A549 (cell line): ENCODE measurements around the gene CBX5. TPM values are rescaled to one million over a fixed set of nuclear protein-coding genes. Genes with fewer than 3 reads are reported as not detected.

Source experiments
- ATAC-seq, 2 experiments: fragments of 200-7000 bp in 1 of 2; fragments of >200 bp in 1 of 2; cut with Nextera tagmentation in 1 of 2; cut with Tn5 transposase in 1 of 2; 3 replicates each; pipeline versions ENCODE4 v1.8.0 to v1.9.1; 2018 to 2020; ENCODE audit warnings: mild to moderate bottlenecking in 1 of 2, moderate library complexity in 1 of 2
- CTCF ChIA-PET: fragments of 300-600 bp; sonication (Branson Sonifier 250); formaldehyde crosslinking; extraction: SDS; loops from one replicate; lab custom pipeline; 2021; ENCODE audit warnings: antibody characterized with exemption, inconsistent platforms; lab: Yijun Ruan, JAX
- POLR2A ChIA-PET: fragments of 350-600 bp; formaldehyde crosslinking; extraction: SDS; loops from one replicate; lab custom pipeline; 2021; ENCODE audit warnings: antibody characterized with exemption, inconsistent platforms; lab: Yijun Ruan, JAX
- DNase-seq, 2 experiments: peaks; one replicate each; pipeline versions ENCODE4 v3.0.0 to v3.0.0-alpha.2; 2011 to 2016; ENCODE audit warnings: low read depth in 1 of 2, low spot score in 1 of 2
- FAIRE-seq: peaks from 2 replicates; lab custom pipeline; 2011; peaks lifted over from hg19 to GRCh38; lab: Jason Lieb, UNC
- H3K27ac ChIP-seq, 2 experiments: fragments of >200 bp; sonication (Bioruptor Twin); formaldehyde crosslinking; 3 replicates each; pipeline ENCODE4 v1.5.1; 2016 to 2017
- H3K4me1 ChIP-seq: fragments of >200 bp; sonication (Bioruptor Twin); formaldehyde crosslinking; 3 replicates; pipeline ENCODE4 v1.6.1; 2016
- H3K4me2 ChIP-seq: fragments of >200 bp; sonication (Bioruptor Twin); formaldehyde crosslinking; 3 replicates; pipeline ENCODE4 v1.6.1; 2016
- H3K4me3 ChIP-seq: fragments of >200 bp; sonication (Bioruptor Twin); formaldehyde crosslinking; 3 replicates; pipeline ENCODE4 v1.5.1; 2016
- H3K9me3 ChIP-seq: fragments of >200 bp; sonication (Bioruptor Twin); formaldehyde crosslinking; 3 replicates; pipeline ENCODE4 v1.6.1; 2016
- BCL3 ChIP-seq: fragments of >200 bp; sonication (Bioruptor Twin); formaldehyde crosslinking; IDR thresholded peaks from 3 replicates; pipeline ENCODE4 v1.6.1; 2016
- BHLHE40 ChIP-seq: IDR thresholded peaks from 2 replicates; pipeline ENCODE4 v1.6.1; 2012; ENCODE audit warnings: low read depth, low read length, inconsistent platforms
- CBX2 ChIP-seq: fragments of 200-600 bp; sonication (generic); IDR thresholded peaks from 2 replicates; pipeline ENCODE4 v1.6.1; 2016; ENCODE audit warnings: low read depth, mild to moderate bottlenecking, borderline replicate concordance
- CHD2 ChIP-seq: fragments of 150-350 bp; IDR thresholded peaks from 2 replicates; pipeline ENCODE4 v1.6.1; 2014; ENCODE audit warnings: low read length; ENCODE audit not compliant: partially characterized antibody
- CHD4 ChIP-seq: fragments of 200-600 bp; sonication (generic); IDR thresholded peaks from 2 replicates; pipeline ENCODE4 v1.6.1; 2016; ENCODE audit warnings: antibody characterized with exemption, mild to moderate bottlenecking, borderline replicate concordance
- EHMT2 ChIP-seq: fragments of 200-600 bp; sonication (generic); IDR thresholded peaks from 2 replicates; pipeline ENCODE4 v1.6.1; 2016; ENCODE audit warnings: antibody characterized with exemption, low read depth, mild to moderate bottlenecking, moderate library complexity
- EP300 ChIP-seq, 2 experiments: fragments of >200 bp; sonication (Bioruptor Twin); formaldehyde crosslinking; IDR thresholded peaks; 2 replicates in 1 of 2; 3 replicates in 1 of 2; pipeline ENCODE4 v1.6.1; 2016 to 2017
- FOSB ChIP-seq: fragments of 250-450 bp; sonication (Bioruptor Pico); IDR thresholded peaks from 2 replicates; pipeline ENCODE4 v1.5.0; 2020; ENCODE audit warnings: mild to moderate bottlenecking, moderate library complexity
- FOSL2 ChIP-seq, 2 experiments: fragments of 450-650 bp in 1 of 2; fragments of >200 bp in 1 of 2; sonication (Bioruptor Twin) in 1 of 2; formaldehyde crosslinking; IDR thresholded peaks; 2 replicates each; pipeline versions ENCODE4 v1.5.0 to v1.6.1; 2016 to 2020; ENCODE audit warnings: mild to moderate bottlenecking in 1 of 2, moderate library complexity in 1 of 2
- FOXS1 ChIP-seq: fragments of 250-450 bp; sonication (Bioruptor Pico); IDR thresholded peaks from 2 replicates; pipeline ENCODE4 v1.5.0; 2020; ENCODE audit warnings: mild to moderate bottlenecking, moderate library complexity
- GATA3 ChIP-seq: IDR thresholded peaks from 2 replicates; pipeline ENCODE4 v1.6.1; 2012; ENCODE audit warnings: borderline replicate concordance
- HDAC2 ChIP-seq: fragments of 200-600 bp; sonication (generic); IDR thresholded peaks from 2 replicates; pipeline ENCODE4 v1.6.1; 2016
- HEYL ChIP-seq: fragments of 250-450 bp; sonication (Bioruptor Pico); IDR thresholded peaks from 2 replicates; pipeline ENCODE4 v1.8.0; 2021; ENCODE audit warnings: mild to moderate bottlenecking, moderate library complexity
- HMGXB4 ChIP-seq: fragments of 250-450 bp; sonication (Bioruptor Pico); IDR thresholded peaks from 2 replicates; pipeline ENCODE4 v1.5.0; 2021; ENCODE audit warnings: mild to moderate bottlenecking, moderate library complexity, borderline replicate concordance
- HOXA7 ChIP-seq: fragments of 250-450 bp; sonication (Bioruptor Pico); IDR thresholded peaks from 2 replicates; pipeline ENCODE4 v1.5.0; 2020; ENCODE audit warnings: mild to moderate bottlenecking, moderate library complexity
- HOXB13 ChIP-seq: fragments of 250-450 bp; sonication (Bioruptor Pico); IDR thresholded peaks from 2 replicates; pipeline ENCODE4 v1.5.0; 2020; ENCODE audit warnings: low read depth, mild to moderate bottlenecking, moderate library complexity
- JUNB ChIP-seq: fragments of >200 bp; sonication (Bioruptor Twin); formaldehyde crosslinking; IDR thresholded peaks from 2 replicates; pipeline ENCODE4 v1.6.1; 2016
- KDM1A ChIP-seq: fragments of 200-600 bp; sonication (generic); IDR thresholded peaks from 2 replicates; pipeline ENCODE4 v1.6.1; 2016; ENCODE audit warnings: low read depth, mild to moderate bottlenecking
- KDM5A ChIP-seq: fragments of 200-600 bp; sonication (generic); IDR thresholded peaks from 2 replicates; pipeline ENCODE4 v1.6.1; 2016; ENCODE audit warnings: antibody characterized with exemption, mild to moderate bottlenecking
- MAZ ChIP-seq: fragments of 150-350 bp; IDR thresholded peaks from 2 replicates; pipeline ENCODE4 v1.6.1; 2014; ENCODE audit warnings: antibody characterized with exemption, low read depth, low read length, borderline replicate concordance
- MYC ChIP-seq: IDR thresholded peaks from 2 replicates; pipeline ENCODE4 v1.6.1; 2012; ENCODE audit warnings: mild to moderate bottlenecking, inconsistent platforms, low read length, improper control_type of control experiment, borderline replicate concordance
- PHF8 ChIP-seq: fragments of 200-600 bp; sonication (generic); IDR thresholded peaks from 2 replicates; pipeline ENCODE4 v1.6.1; 2016; ENCODE audit warnings: low read depth, mild to moderate bottlenecking, antibody characterized with exemption, moderate library complexity, borderline replicate concordance
- POLR2AphosphoS2 ChIP-seq: conservative IDR thresholded peaks from 2 replicates; pipeline ENCODE4 v1.6.1; 2012; ENCODE audit warnings: low read length, improper control_type of control experiment, inconsistent platforms
- RAD21 ChIP-seq, 2 experiments: fragments of >200 bp in 1 of 2; sonication (Bioruptor Twin) in 1 of 2; formaldehyde crosslinking in 1 of 2; IDR thresholded peaks in 1 of 2; conservative IDR thresholded peaks in 1 of 2; 2 replicates in 1 of 2; 3 replicates in 1 of 2; pipeline ENCODE4 v1.6.1; 2012 to 2018; ENCODE audit warnings: inconsistent platforms in 1 of 2
- RARB ChIP-seq: fragments of 250-450 bp; sonication (Bioruptor Pico); IDR thresholded peaks from 2 replicates; pipeline ENCODE4 v1.8.0; 2021; ENCODE audit warnings: mild to moderate bottlenecking, moderate library complexity
- RCOR1 ChIP-seq: fragments of 150-350 bp; IDR thresholded peaks from 2 replicates; pipeline ENCODE4 v1.6.1; 2014; ENCODE audit warnings: antibody characterized with exemption, low read length, low read depth
- SMC3 ChIP-seq: fragments of >200 bp; sonication (Bioruptor Twin); formaldehyde crosslinking; IDR thresholded peaks from 3 replicates; pipeline ENCODE4 v1.6.1; 2018; ENCODE audit warnings: inconsistent platforms
- ZC3H11A ChIP-seq: fragments of 450-650 bp; IDR thresholded peaks from 2 replicates; pipeline ENCODE4 v1.6.1; 2014; ENCODE audit warnings: antibody characterized with exemption, mild to moderate bottlenecking
- ZSCAN20 ChIP-seq: fragments of 250-450 bp; sonication (Bioruptor Pico); IDR thresholded peaks from 2 replicates; pipeline ENCODE4 v1.8.0; 2022; ENCODE audit warnings: mild to moderate bottlenecking, moderate library complexity
- WGBS: methylation state at CpG from one replicate; pipeline ENCODE4 v1.1.6; 2017; ENCODE audit errors: missing lambda C conversion rate; 5-methylcytosine and 5-hydroxymethylcytosine counted together
- polyA plus RNA-seq, 4 experiments: library from polyadenylated mRNA; depleted of rRNA in 3 of 4; stranded (reverse); fragments of >200 nt; fragmentation: RNase III in 1 of 4; extraction: RNeasy Plus Mini Kit Qiagen cat#74134 plus additional on column Dnase treatment in 1 of 4; gene quantifications; 2 replicates in 3 of 4; 3 replicates in 1 of 4; pipeline ENCODE4 v1.2.3, GENCODE V29; 2011 to 2017

CBX5 gene
- polyA plus RNA-seq, 2 of the 4 experiments (the other 2 are of a cell fraction), result 39.5 to 129 TPM

DNA sequence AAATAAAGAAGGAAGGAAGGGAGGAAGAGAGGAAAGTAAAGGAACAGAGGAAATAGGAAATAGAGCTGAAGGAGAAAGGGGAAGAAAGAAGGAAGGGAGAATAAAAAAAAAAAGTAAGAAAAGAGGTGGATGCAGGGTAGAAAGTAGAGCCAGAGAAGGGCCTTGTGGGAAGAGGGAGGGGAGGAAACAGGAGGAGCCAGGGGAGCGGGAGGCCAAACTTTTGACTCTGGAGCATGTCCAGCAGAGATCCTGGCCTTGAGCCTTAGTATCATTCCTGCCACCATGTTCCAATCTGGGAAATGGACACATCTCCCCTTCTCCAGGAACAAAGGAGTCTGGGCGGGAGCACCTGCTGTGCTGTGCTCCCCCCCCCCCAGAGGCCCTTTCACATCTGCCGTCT, 80.0 kb downstream of the CBX5 start:
- H3K4me1 ChIP-seq, result peaks cover 13% of the 10 kb centered on the region
- H3K4me3 ChIP-seq, result no peak overlapping the region
- ATAC-seq, result no peak
- H3K9me3 ChIP-seq, result no peaks in the 10 kb centered on the region
- H3K4me2 ChIP-seq, result no peak overlapping the region
- POLR2A ChIA-PET, result interaction anchor here (1.1 to 2.5 kb wide), 2 partner anchors 8 to 183 kb away, joined by 3 to 9 read pairs; no protein-coding TSS in a partner anchor
- H3K27ac ChIP-seq, result no peak overlapping the region
- FAIRE-seq, result no peak
- TF ChIP-seq FOXS1 (CRISPR knock-in tag) (no peak), SMC3 (no peak), CBX2 (no peak), FOSL2 (IDR thresholded peaks at IDR 0.05) (no peak), FOSL2 (CRISPR knock-in tag; IDR thresholded peaks at IDR 0.05) (no peak), RAD21 (conservative IDR thresholded peaks at IDR 0.05 in 1 of 2, IDR thresholded peaks at IDR 0.05 in 1 of 2) (no peak), CHD4 (no peak), HOXB13 (no peak), RARB (CRISPR knock-in tag) (no peak), BHLHE40 (no peak), KDM5A (no peak), MYC (no peak), POLR2AphosphoS2 (no peak)
- no peak for DNase-seq
- CTCF ChIA-PET, result interaction anchor here (1.3 to 24.8 kb wide), 8 partner anchors 8 to 213 kb away, joined by 4 to 1074 read pairs (median 112); partner anchors contain the start of genes HOXC10, HOXC5, HOXC6 and HOXC8
- WGBS, result 77% methylated on average over 3 of the region's 3 CpGs

GRCh38 chr12:54199034-54199433, 80.9 kb downstream of the CBX5 start:
- CTCF ChIA-PET, result interaction anchor here (1.0 to 24.8 kb wide), 9 partner anchors 9 to 442 kb away, joined by 4 to 1074 read pairs (median 61); partner anchors contain the start of genes HOXC10, HOXC4, HOXC5 and HOXC6
- no peak for FAIRE-seq
- WGBS, result 53% methylated on average over 6 of the region's 6 CpGs

GRCh38 chr12:54197431-54197909, 82.5 kb downstream of the CBX5 start:
- DNase-seq, result no peak
- ATAC-seq, result 0 out of 6 replicates have a peak, but pooled peaks of 1 of the 2 experiments have one; percentile 7

More at GRCh38 chr12:54199034-54199433, 80.9 kb downstream of the CBX5 start:
- no peak for DNase-seq
- no peak overlapping the region for H3K4me3 ChIP-seq
- no peak for TF ChIP-seq EP300 (IDR thresholded peaks at IDR 0.05)
- TF ChIP-seq ZC3H11A, result no peak
- TF ChIP-seq JUNB, result no peak
- no peak for TF ChIP-seq CHD2
- TF ChIP-seq KDM1A, result no peak
- no peak for TF ChIP-seq FOXS1 (CRISPR knock-in tag)
- no peak for TF ChIP-seq EHMT2
- no peak for TF ChIP-seq SMC3
- no peak for TF ChIP-seq FOSL2 (IDR thresholded peaks at IDR 0.05)
- TF ChIP-seq FOSL2 (CRISPR knock-in tag; IDR thresholded peaks at IDR 0.05), result no peak
- no peak for TF ChIP-seq HOXA7 (CRISPR knock-in tag)
- TF ChIP-seq HEYL (CRISPR knock-in tag), result no peak
- TF ChIP-seq, all 56 proteins: peak for 0
- H3K27ac ChIP-seq, result no peak overlapping the region
- POLR2A ChIA-PET, result interaction anchor here (0.6 kb wide), 1 partner anchor 136 kb away, joined by 5 read pairs; no protein-coding TSS in a partner anchor
- ATAC-seq, result no peak
- H3K4me2 ChIP-seq, result no peak overlapping the region
- H3K9me3 ChIP-seq, result no peaks in the 10 kb centered on the region
- H3K4me1 ChIP-seq, result peaks cover 13% of the 10 kb centered on the region

More at GRCh38 chr12:54197431-54197909, 82.5 kb downstream of the CBX5 start:
- Histone ChIP-seq H3K27ac (peak overlapping the region in 1 of 2 experiments; percentile 3; a peak in 3 of 6 replicates), H3K4me1 (peaks cover 13% of the 10 kb centered on the region), H3K4me3 (no peak overlapping the region), H3K4me2 (no peak overlapping the region), H3K9me3 (no peaks in the 10 kb centered on the region)
- WGBS, result 69% methylated on average over 8 of the region's 8 CpGs
- TF ChIP-seq HDAC2, result no peak
- TF ChIP-seq CHD4, result no peak
- no peak for TF ChIP-seq ZC3H11A
- TF ChIP-seq GATA3, result no peak
- TF ChIP-seq SMC3, result no peak
- TF ChIP-seq BCL3, result no peak
- no peak for TF ChIP-seq MYC
- TF ChIP-seq HOXB13, result no peak
- TF ChIP-seq ZSCAN20 (CRISPR knock-in tag), result no peak
- no peak for TF ChIP-seq HMGXB4 (CRISPR knock-in tag)
- TF ChIP-seq MAZ, result no peak
- TF ChIP-seq KDM5A, result no peak
- TF ChIP-seq JUNB, result no peak
- no peak for TF ChIP-seq RCOR1
- no peak for TF ChIP-seq PHF8
- TF ChIP-seq FOSB (CRISPR knock-in tag), result no peak
- no peak for FAIRE-seq
- POLR2A ChIA-PET, result interaction anchor here (1.1 kb wide), 1 partner anchor 165 kb away, joined by 3 read pairs; no protein-coding TSS in a partner anchor
- CTCF ChIA-PET, result interaction anchor here (6.4 to 24.8 kb wide), 5 partner anchors 11 to 211 kb away, joined by 50 to 1074 read pairs (median 200); partner anchors contain the start of genes HOXC10, HOXC5, HOXC6 and HOXC8
